GM23338 (cell line): Measurements from ENCODE around the gene TRIM28. TPM values are rescaled to one million over a fixed set of nuclear protein-coding genes. Genes with fewer than 3 reads are reported as not detected.
A peak's percentile ranks its signal among the peaks of the same experiment; 100 is the strongest.

Source experiments
- ATAC-seq: fragments of 200-7000 bp; cut with Tn5 transposase; 3 replicates; pipeline ENCODE4 v1.9.1; 2020
- DNase-seq: peaks from one replicate; pipeline ENCODE4 v3.0.0-alpha.2; 2015; ENCODE audit warnings: low spot score
- H2AFZ ChIP-seq: fragments of 200-600 bp; sonication (generic); 2 replicates; pipeline ENCODE4 v1.8.0; 2016; ENCODE audit warnings: antibody characterized with exemption, mild to moderate bottlenecking, moderate library complexity
- H3F3A ChIP-seq: fragments of 200-600 bp; sonication (generic); replicated peaks from 2 replicates; pipeline ENCODE4 v1.8.0; 2017; ENCODE audit warnings: antibody characterized with exemption, mixed run types, low read depth
- H3K27ac ChIP-seq: fragments of 200-600 bp; sonication (generic); 2 replicates; pipeline ENCODE4 v1.6.1; 2016; ENCODE audit warnings: low read depth
- H3K27me3 ChIP-seq: fragments of 200-600 bp; sonication (generic); 2 replicates; pipeline ENCODE4 v1.8.0; 2016; ENCODE audit warnings: mild to moderate bottlenecking, mixed run types, moderate library complexity; ENCODE audit not compliant: insufficient read depth
- H3K36me3 ChIP-seq: fragments of 200-600 bp; sonication (generic); 2 replicates; pipeline ENCODE4 v1.8.0; 2016; ENCODE audit warnings: mild to moderate bottlenecking; ENCODE audit not compliant: insufficient read depth
- H3K4me1 ChIP-seq: fragments of 200-600 bp; sonication (generic); 2 replicates; pipeline ENCODE4 v1.8.0; 2016; ENCODE audit warnings: mild to moderate bottlenecking, moderate library complexity; ENCODE audit not compliant: insufficient read depth
- H3K4me2 ChIP-seq: fragments of 200-600 bp; sonication (generic); 2 replicates; pipeline ENCODE4 v1.7.1; 2017; ENCODE audit warnings: mixed run types
- H3K4me3 ChIP-seq: fragments of 200-600 bp; sonication (generic); 2 replicates; pipeline ENCODE4 v1.6.1; 2016; ENCODE audit warnings: mixed run types
- H3K79me2 ChIP-seq: fragments of 200-600 bp; sonication (generic); replicated peaks from 2 replicates; pipeline ENCODE4 v1.8.0; 2017; ENCODE audit warnings: mild to moderate bottlenecking; ENCODE audit not compliant: insufficient read depth
- H3K9me2 ChIP-seq: fragments of 200-600 bp; sonication (generic); 2 replicates; pipeline ENCODE4 v1.8.0; 2017; ENCODE audit not compliant: insufficient read depth
- H4K20me1 ChIP-seq: fragments of 200-600 bp; sonication (generic); replicated peaks from 2 replicates; pipeline ENCODE4 v1.8.0; 2017; ENCODE audit warnings: mild to moderate bottlenecking; ENCODE audit not compliant: insufficient read depth
- H3K27ac Mint-ChIP-seq: 2 replicates; pipeline ENCODE4 v1.8.0; 2020; ENCODE audit warnings: inconsistent platforms, mild to moderate bottlenecking, moderate library complexity, mixed read lengths
- H3K27me3 Mint-ChIP-seq: 3 replicates; pipeline ENCODE4 v1.8.0; 2022; ENCODE audit warnings: low read depth, mild to moderate bottlenecking, moderate library complexity, mixed read lengths, inconsistent platforms; ENCODE audit not compliant: insufficient read depth, poor library complexity
- H3K36me3 Mint-ChIP-seq: 3 replicates; pipeline ENCODE4 v1.8.0; 2021; ENCODE audit warnings: low read depth, mild to moderate bottlenecking, inconsistent platforms, moderate library complexity, mixed read lengths
- H3K4me1 Mint-ChIP-seq: 3 replicates; pipeline ENCODE4 v1.8.0; 2020; ENCODE audit warnings: mild to moderate bottlenecking, inconsistent platforms, mixed read lengths
- H3K4me3 Mint-ChIP-seq: 3 replicates; pipeline ENCODE4 v1.8.0; 2021; ENCODE audit warnings: moderate library complexity, mild to moderate bottlenecking, inconsistent platforms, mixed read lengths
- H3K9me3 Mint-ChIP-seq: 3 replicates; pipeline ENCODE4 v1.8.0; 2020; ENCODE audit warnings: moderate library complexity, mild to moderate bottlenecking, inconsistent platforms, mixed read lengths
- CREB1 ChIP-seq: fragments of 250-450 bp; sonication (Bioruptor Pico); IDR thresholded peaks from 2 replicates; pipeline ENCODE4 v1.5.0; 2020; ENCODE audit warnings: low read depth, mild to moderate bottlenecking, moderate library complexity
- EZH2 ChIP-seq: fragments of 200-600 bp; sonication (generic); IDR thresholded peaks from one replicate; pipeline ENCODE4 v1.8.0; 2017; ENCODE audit warnings: antibody characterized with exemption, mild to moderate bottlenecking, low read depth; ENCODE audit not compliant: unreplicated experiment
- EZH2phosphoT487 ChIP-seq: fragments of 200-600 bp; sonication (generic); IDR thresholded peaks from one replicate; pipeline ENCODE4 v1.8.1; 2018; ENCODE audit warnings: antibody characterized with exemption; ENCODE audit not compliant: unreplicated experiment
- NANOG ChIP-seq: IDR thresholded peaks from 2 replicates; pipeline ENCODE4 v1.6.1; 2016; ENCODE audit warnings: antibody characterized with exemption, borderline replicate concordance
- POLR2AphosphoS5 ChIP-seq: IDR thresholded peaks from 2 replicates; pipeline ENCODE4 v1.6.1; 2016; ENCODE audit warnings: antibody characterized with exemption, low read depth
- ZNF331 ChIP-seq: fragments of 250-450 bp; sonication (Bioruptor Pico); IDR thresholded peaks from 2 replicates; pipeline ENCODE4 v1.5.0; 2020; ENCODE audit warnings: low read depth, mild to moderate bottlenecking, moderate library complexity
- polyA plus RNA-seq: library from polyadenylated mRNA; unstranded; fragments of >200 nt; fragmentation: Nextera tagmentation; extraction: Ambion mirVana; gene quantifications from 2 replicates; pipeline ENCODE4 v1.2.1, GENCODE V29; 2016
- total RNA-seq: library from RNA; depleted of rRNA; stranded (reverse); fragments of >200 nt; shearing (Covaris generic); gene quantifications from 2 replicates; pipeline ENCODE4 v1.2.3, GENCODE V29; 2014
- TF ChIP-seq, protein P1 (sequence below): IDR thresholded peaks from one replicate; pipeline ENCODE4 v1.6.1; 2018; ENCODE audit warnings: antibody characterized with exemption; ENCODE audit not compliant: unreplicated experiment
- TF ChIP-seq, protein P2 (sequence below), 2 experiments: fragments of 200-600 bp in 1 of 2; sonication (generic) in 1 of 2; conservative IDR thresholded peaks; 2 replicates each; pipeline versions ENCODE4 v1.5.1 to v1.6.1; 2016 to 2017; ENCODE audit warnings: antibody characterized with exemption in 2 of 2, low read depth in 2 of 2, mild to moderate bottlenecking in 2 of 2, moderate library complexity in 1 of 2

Gene TRIM28
- total and polyA plus RNA-seq, 2 experiments from 2014 or later, result 920 to 1,430 TPM

DNA sequence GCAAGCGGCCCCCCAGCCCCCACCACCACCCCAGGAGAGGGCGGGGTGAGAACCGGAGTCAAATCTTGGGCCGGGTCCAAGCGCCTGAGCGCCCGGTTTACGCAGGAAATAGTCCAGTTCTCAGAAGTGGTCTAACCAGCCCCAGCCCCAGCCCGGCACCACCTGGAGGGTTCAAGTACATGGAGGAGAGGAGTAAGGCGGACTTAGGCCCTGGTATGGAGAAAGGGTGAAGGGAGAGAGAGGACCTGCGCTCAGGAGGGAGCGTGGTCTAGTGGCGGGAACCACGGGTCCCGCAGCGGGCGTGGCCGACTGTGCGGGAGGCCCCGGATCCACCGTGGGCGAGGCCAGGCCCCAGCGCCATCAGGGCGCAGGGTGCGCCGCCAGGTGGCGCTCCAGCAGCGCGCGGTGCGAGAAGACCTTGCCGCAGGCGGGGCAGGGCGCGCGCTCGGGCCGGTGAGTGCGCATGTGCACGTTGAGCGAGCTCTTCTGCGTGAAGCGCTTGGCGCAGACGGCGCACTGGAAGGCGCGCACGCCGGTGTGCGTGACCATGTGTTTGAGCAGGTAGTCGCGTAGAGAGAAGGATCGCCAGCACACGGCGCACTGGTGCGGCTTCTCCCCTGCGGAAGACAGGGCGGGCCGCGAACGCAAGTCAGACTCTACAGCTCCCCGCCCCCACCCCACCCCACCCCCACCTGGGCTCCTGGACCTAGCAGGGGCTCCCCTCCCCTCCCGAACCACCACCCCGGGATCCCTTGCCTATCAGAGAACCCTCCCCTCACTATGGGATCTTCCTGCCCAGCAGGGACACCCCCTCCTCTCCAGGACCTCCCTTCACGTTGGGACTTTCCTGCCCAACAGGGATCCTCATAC is 29.9 kb upstream of the TRIM28 start:
- ATAC-seq, result peak; percentile 80

More for the DNA sequence above, 29.9 kb upstream of the TRIM28 start:
- Histone ChIP-seq H3K79me2 (peaks cover 11% of the 10 kb centered on the region; the same call in 1 of the 2 replicates), H3K27me3 (no peaks in the 10 kb centered on the region), H3K36me3 (no peaks in the 10 kb centered on the region), H2AFZ (0 out of 2 replicates have a peak overlapping the region, but pooled peaks have one; percentile 32), H3K9me2 (no peaks in the 10 kb centered on the region), H3K4me3 (peak overlapping the region; percentile 64), H3K4me1 (peaks cover 22% of the 10 kb centered on the region), H4K20me1 (no peaks in the 10 kb centered on the region), H3K27ac (peak overlapping the region; percentile 76; the same call in 1 of the 2 replicates), H3K4me2 (peak overlapping the region; percentile 81), H3F3A (peaks cover 12% of the 10 kb centered on the region; the same call in 1 of the 2 replicates)
- TF ChIP-seq, protein P1, sequence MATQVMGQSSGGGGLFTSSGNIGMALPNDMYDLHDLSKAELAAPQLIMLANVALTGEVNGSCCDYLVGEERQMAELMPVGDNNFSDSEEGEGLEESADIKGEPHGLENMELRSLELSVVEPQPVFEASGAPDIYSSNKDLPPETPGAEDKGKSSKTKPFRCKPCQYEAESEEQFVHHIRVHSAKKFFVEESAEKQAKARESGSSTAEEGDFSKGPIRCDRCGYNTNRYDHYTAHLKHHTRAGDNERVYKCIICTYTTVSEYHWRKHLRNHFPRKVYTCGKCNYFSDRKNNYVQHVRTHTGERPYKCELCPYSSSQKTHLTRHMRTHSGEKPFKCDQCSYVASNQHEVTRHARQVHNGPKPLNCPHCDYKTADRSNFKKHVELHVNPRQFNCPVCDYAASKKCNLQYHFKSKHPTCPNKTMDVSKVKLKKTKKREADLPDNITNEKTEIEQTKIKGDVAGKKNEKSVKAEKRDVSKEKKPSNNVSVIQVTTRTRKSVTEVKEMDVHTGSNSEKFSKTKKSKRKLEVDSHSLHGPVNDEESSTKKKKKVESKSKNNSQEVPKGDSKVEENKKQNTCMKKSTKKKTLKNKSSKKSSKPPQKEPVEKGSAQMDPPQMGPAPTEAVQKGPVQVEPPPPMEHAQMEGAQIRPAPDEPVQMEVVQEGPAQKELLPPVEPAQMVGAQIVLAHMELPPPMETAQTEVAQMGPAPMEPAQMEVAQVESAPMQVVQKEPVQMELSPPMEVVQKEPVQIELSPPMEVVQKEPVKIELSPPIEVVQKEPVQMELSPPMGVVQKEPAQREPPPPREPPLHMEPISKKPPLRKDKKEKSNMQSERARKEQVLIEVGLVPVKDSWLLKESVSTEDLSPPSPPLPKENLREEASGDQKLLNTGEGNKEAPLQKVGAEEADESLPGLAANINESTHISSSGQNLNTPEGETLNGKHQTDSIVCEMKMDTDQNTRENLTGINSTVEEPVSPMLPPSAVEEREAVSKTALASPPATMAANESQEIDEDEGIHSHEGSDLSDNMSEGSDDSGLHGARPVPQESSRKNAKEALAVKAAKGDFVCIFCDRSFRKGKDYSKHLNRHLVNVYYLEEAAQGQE, result peak; percentile 12
- TF ChIP-seq EZH2, result no peak
- TF ChIP-seq EZH2phosphoT487, result no peak
- peak; percentile 93 for TF ChIP-seq POLR2AphosphoS5
- no peak for TF ChIP-seq NANOG
- no peak for TF ChIP-seq ZNF331 (CRISPR knock-in tag)
- TF ChIP-seq CREB1 (CRISPR knock-in tag), result peak; percentile 53
- TF ChIP-seq, protein P2, sequence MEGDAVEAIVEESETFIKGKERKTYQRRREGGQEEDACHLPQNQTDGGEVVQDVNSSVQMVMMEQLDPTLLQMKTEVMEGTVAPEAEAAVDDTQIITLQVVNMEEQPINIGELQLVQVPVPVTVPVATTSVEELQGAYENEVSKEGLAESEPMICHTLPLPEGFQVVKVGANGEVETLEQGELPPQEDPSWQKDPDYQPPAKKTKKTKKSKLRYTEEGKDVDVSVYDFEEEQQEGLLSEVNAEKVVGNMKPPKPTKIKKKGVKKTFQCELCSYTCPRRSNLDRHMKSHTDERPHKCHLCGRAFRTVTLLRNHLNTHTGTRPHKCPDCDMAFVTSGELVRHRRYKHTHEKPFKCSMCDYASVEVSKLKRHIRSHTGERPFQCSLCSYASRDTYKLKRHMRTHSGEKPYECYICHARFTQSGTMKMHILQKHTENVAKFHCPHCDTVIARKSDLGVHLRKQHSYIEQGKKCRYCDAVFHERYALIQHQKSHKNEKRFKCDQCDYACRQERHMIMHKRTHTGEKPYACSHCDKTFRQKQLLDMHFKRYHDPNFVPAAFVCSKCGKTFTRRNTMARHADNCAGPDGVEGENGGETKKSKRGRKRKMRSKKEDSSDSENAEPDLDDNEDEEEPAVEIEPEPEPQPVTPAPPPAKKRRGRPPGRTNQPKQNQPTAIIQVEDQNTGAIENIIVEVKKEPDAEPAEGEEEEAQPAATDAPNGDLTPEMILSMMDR (conservative IDR thresholded peaks at IDR 0.05; ENCODE audit: low read depth in 2 of 2), result peak; percentile 70 to 98
- Mint-ChIP-seq H3K36me3 (peaks cover 17% of the 10 kb centered on the region), H3K27ac (peak overlapping the region; percentile 89; the same call in 1 of the 2 replicates), H3K4me1 (peaks cover 26% of the 10 kb centered on the region), H3K27me3 (peaks cover 29% of the 10 kb centered on the region), H3K9me3 (no peaks in the 10 kb centered on the region; the same call in 2 of the 3 replicates), H3K4me3 (peak overlapping the region; percentile 81)
- DNase-seq, result peak; percentile 96
